K562 (cell line): ENCODE measurements around the gene ACCSL. TPM values are rescaled to one million over a fixed set of nuclear protein-coding genes. Genes with fewer than 3 reads are reported as not detected.

Source experiments
- ATAC-seq: fragments of 200-7000 bp; cut with Tn5 transposase; 3 replicates; pipeline ENCODE4 v1.9.1; 2020; ENCODE audit warnings: moderate library complexity
- BruUV-seq: library from RNA; stranded (reverse); fragments of 400-500 nt; replicated peaks from 2 replicates; lab custom pipeline; 2021; lab: Mats Ljungman, UMichigan
- CTCF ChIA-PET: fragments of 300-600 bp; formaldehyde crosslinking; extraction: SDS; loops from one replicate; lab custom pipeline; 2021; ENCODE audit warnings: low intra/inter-chr PET ratio; lab: Yijun Ruan, JAX
- POLR2A ChIA-PET: fragments of 300-600, 350-650 bp; sonication (Branson Sonifier 250); formaldehyde crosslinking; extraction: SDS; loops from one replicate; lab custom pipeline; 2021; ENCODE audit warnings: antibody characterized with exemption, inconsistent platforms; lab: Yijun Ruan, JAX
- DNase-seq, 4 experiments: peaks; one replicate each; pipeline versions ENCODE4 v3.0.0 to v3.0.0-alpha.2; 2011 to 2018; ENCODE audit warnings: low spot score in 3 of 4, mixed read lengths in 3 of 4; ENCODE audit errors: extremely low read depth in 1 of 4
- FAIRE-seq: peaks from 2 replicates; lab custom pipeline; 2011; peaks lifted over from hg19 to GRCh38; lab: Jason Lieb, UNC
- H2AFZ ChIP-seq: 2 replicates; pipeline ENCODE4 v1.6.0; 2011; ENCODE audit warnings: low read depth, low read length, control low read depth, inconsistent platforms
- H3K27ac ChIP-seq: fragments of 200-600 bp; 3 replicates; pipeline ENCODE4 v1.8.0; 2011; ENCODE audit warnings: low read depth, mild to moderate bottlenecking, control low read depth, inconsistent platforms, low read length, moderate library complexity, mixed read lengths; ENCODE audit errors: extremely low read depth
- H3K27me3 ChIP-seq, 2 experiments: fragments of 300-600 bp in 1 of 2; 2 replicates in 1 of 2; 3 replicates in 1 of 2; pipeline versions ENCODE4 v1.6.0 to v1.8.0; 2011; ENCODE audit warnings: inconsistent platforms in 2 of 2, low read length in 2 of 2, mild to moderate bottlenecking in 1 of 2, mixed read lengths in 1 of 2, moderate library complexity in 1 of 2; ENCODE audit not compliant: control insufficient read depth in 2 of 2, insufficient read depth in 2 of 2
- H3K36me3 ChIP-seq: fragments of 300-600 bp; 3 replicates; pipeline ENCODE4 v1.8.0; 2011; ENCODE audit warnings: mild to moderate bottlenecking, low read length, inconsistent platforms; ENCODE audit not compliant: control insufficient read depth, insufficient read depth
- H3K4me1 ChIP-seq, 2 experiments: fragments of 200-600 bp in 1 of 2; replicated peaks in 1 of 2; 2 replicates in 1 of 2; 3 replicates in 1 of 2; pipeline versions ENCODE4 v1.5.1 to v1.8.0; 2011; ENCODE audit warnings: inconsistent platforms in 2 of 2, low read length in 2 of 2, mild to moderate bottlenecking in 1 of 2, mixed read lengths in 1 of 2, moderate library complexity in 1 of 2; ENCODE audit not compliant: control insufficient read depth in 2 of 2, insufficient read depth in 2 of 2
- H3K4me2 ChIP-seq: 2 replicates; pipeline ENCODE4 v1.6.1; 2011; ENCODE audit warnings: low read length, control low read depth, inconsistent platforms, mixed read lengths; ENCODE audit not compliant: insufficient read depth
- H3K4me3 ChIP-seq: fragments of 200-600 bp; sonication (generic), shearing (Covaris generic); 2 replicates; pipeline ENCODE4 v1.5.1; 2016; ENCODE audit warnings: control low read depth, inconsistent platforms
- H3K79me2 ChIP-seq: fragments of 200-600 bp; 3 replicates; pipeline ENCODE4 v1.8.0; 2011; ENCODE audit warnings: low read length, inconsistent platforms; ENCODE audit not compliant: control insufficient read depth, insufficient read depth
- H3K9ac ChIP-seq, 2 experiments: 2 replicates each; pipeline versions ENCODE4 v1.6.0 to v1.6.1; 2011; ENCODE audit warnings: low read depth in 2 of 2, low read length in 2 of 2, control low read depth in 1 of 2, inconsistent platforms in 1 of 2, mild to moderate bottlenecking in 1 of 2, mixed read lengths in 1 of 2; ENCODE audit not compliant: insufficient read depth in 1 of 2
- H3K9me1 ChIP-seq: one replicate; pipeline ENCODE4 v1.6.0; 2011; ENCODE audit warnings: inconsistent platforms, mild to moderate bottlenecking, low read length, moderate library complexity; ENCODE audit not compliant: control insufficient read depth, insufficient read depth
- H3K9me3 ChIP-seq: replicated peaks from 2 replicates; pipeline ENCODE4 v1.5.1; 2011; ENCODE audit warnings: low read depth, low read length, inconsistent platforms; ENCODE audit not compliant: control insufficient read depth, insufficient read depth
- H4K20me1 ChIP-seq: replicated peaks from 2 replicates; pipeline ENCODE4 v1.6.1; 2011; ENCODE audit warnings: low read length, inconsistent platforms, mixed read lengths; ENCODE audit not compliant: control insufficient read depth, insufficient read depth
- CBX8 ChIP-seq: fragments of 200-600 bp; sonication (generic); IDR thresholded peaks from 2 replicates; pipeline ENCODE4 v1.6.1; 2012; ENCODE audit warnings: borderline replicate concordance, mixed run types, low read depth, mild to moderate bottlenecking, moderate library complexity, mixed read lengths, low read length, control low read depth, inconsistent platforms; ENCODE audit not compliant: poor library complexity, severe bottlenecking; ENCODE audit errors: extremely low read depth
- CHD4 ChIP-seq: fragments of 200-600 bp; sonication (generic); IDR thresholded peaks from 3 replicates; pipeline ENCODE4 v1.6.1; 2012; ENCODE audit warnings: low read depth, mild to moderate bottlenecking, mixed read lengths, low read length, inconsistent platforms; ENCODE audit not compliant: insufficient read depth, insufficient replicate concordance, poor library complexity, severe bottlenecking
- MAZ ChIP-seq, 2 experiments: fragments of 450-650 bp in 1 of 2; sonication (generic) in 1 of 2; formaldehyde crosslinking; IDR thresholded peaks in 1 of 2; conservative IDR thresholded peaks in 1 of 2; 2 replicates each; pipeline versions ENCODE4 v1.4.0 to v1.5.0; 2020; ENCODE audit warnings: mild to moderate bottlenecking in 1 of 2, missing genetic modification reagents in 1 of 2
- NFYB ChIP-seq: IDR thresholded peaks from 2 replicates; pipeline ENCODE4 v1.6.1; 2011; ENCODE audit warnings: mild to moderate bottlenecking, moderate library complexity; ENCODE audit not compliant: insufficient read length; ENCODE audit errors: extremely low read depth
- SRSF3 ChIP-seq: fragments of 200-400 bp; formaldehyde crosslinking; IDR thresholded peaks from 2 replicates; pipeline ENCODE4 v1.6.1; 2016; ENCODE audit warnings: mild to moderate bottlenecking, low read length, moderate library complexity; ENCODE audit not compliant: insufficient read depth
- ZC3H8 ChIP-seq: fragments of 450-650 bp; IDR thresholded peaks from 2 replicates; pipeline ENCODE4 v1.6.1; 2017
- WGBS: fragments of 100-300 bp; shearing (Covaris generic); methylation state at CpG from one replicate; pipeline ENCODE4 v1.1.6; 2016; ENCODE audit warnings: low coverage, mixed read lengths; ENCODE audit not compliant: insufficient coverage; ENCODE audit errors: missing lambda C conversion rate; 5-methylcytosine and 5-hydroxymethylcytosine counted together
- in situ Hi-C: fragments of 300-500 bp; cut with MboI; formaldehyde crosslinking; loops from 4 replicates; pipeline ENCODE4 v1.15.0; 2018; ENCODE audit warnings: inconsistent platforms, mixed read lengths
- intact Hi-C: fragments of 100-400 bp; cut with micrococcal nuclease; formaldehyde crosslinking; loops from 2 replicates; pipeline ENCODE4 v1.14.2; 2022
- polyA plus RNA-seq, 8 experiments: library from polyadenylated mRNA; depleted of rRNA in 4 of 8; stranded (reverse) in 5 of 8; unstranded in 3 of 8; fragments of >200 nt; fragmentation: Nextera tagmentation in 2 of 8; fragmentation: Illumina TruSeq in 1 of 8; extraction: Ambion mirVana in 2 of 8; extraction: Trizol in 1 of 8; gene quantifications; 2 replicates each; pipeline versions ENCODE4 v1.2.1 to v1.2.3, GENCODE V29; 2011 to 2014; ENCODE audit warnings: inconsistent platforms in 1 of 8, missing spikeins in 1 of 8
- total RNA-seq, 7 experiments: library from RNA; depleted of rRNA in 6 of 7; stranded (reverse); fragments of >200 nt in 6 of 7; fragmentation: Illumina TruSeq in 2 of 7; extraction: Trizol in 2 of 7; gene quantifications; 2 replicates each; pipeline versions ENCODE4 v1.2.1 to v1.2.3, GENCODE V29; 2011 to 2021; ENCODE audit warnings: low replicate concordance in 1 of 7
- TF ChIP-seq, protein P1 (sequence below): fragments of 250-450 bp; sonication (Bioruptor Pico); IDR thresholded peaks from 2 replicates; pipeline ENCODE4 v1.5.0; 2021

Gene ACCSL
- total and polyA plus RNA-seq, 9 of the 15 experiments (the other 6 are each of a cell fraction or from before 2014, with no cell fraction given): not detected

DNA sequence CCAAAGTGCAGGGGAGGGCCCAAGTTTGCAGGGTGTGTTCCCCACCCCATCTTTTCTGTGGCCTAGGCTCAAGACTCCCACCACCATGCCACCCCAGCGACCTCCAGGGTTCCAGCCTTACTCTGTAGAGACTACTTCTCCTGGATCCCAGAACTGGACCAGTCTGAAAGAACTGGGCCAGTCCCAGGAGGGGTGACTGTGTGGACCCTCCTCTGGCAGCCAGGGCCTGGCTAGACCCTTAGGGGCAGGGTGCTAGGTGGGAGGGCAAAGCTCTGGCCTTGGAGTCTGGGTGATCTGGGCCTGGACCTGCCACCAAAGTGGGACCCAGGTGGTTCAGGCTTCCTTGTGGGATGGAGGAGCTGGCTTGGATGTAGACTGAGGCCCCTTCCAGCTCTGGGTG, 41.8 kb upstream of the ACCSL start:
- Histone ChIP-seq H3K9me3 (no peaks in the 10 kb centered on the region), H2AFZ (no peak overlapping the region), H3K4me3 (no peak overlapping the region), H3K79me2 (no peaks in the 10 kb centered on the region), H3K4me2 (no peak overlapping the region), H3K27me3 (peaks cover 13 to 52% of the 10 kb centered on the region in 2 experiments), H4K20me1 (no peaks in the 10 kb centered on the region; the same call in 1 of the 2 replicates), H3K36me3 (no peaks in the 10 kb centered on the region), H3K4me1 (peaks cover 0 to 4% of the 10 kb centered on the region in 2 experiments; a peak in 1 of 5 replicates), H3K27ac (no peak overlapping the region), H3K9ac (no peak overlapping the region), H3K9me1 (peaks cover 3% of the 10 kb centered on the region)
- no peak for FAIRE-seq
- intact Hi-C loops: no loop called here
- BruUV-seq: no TSS peak
- no peak for ATAC-seq
- no peak for DNase-seq
- in situ Hi-C loops: no loop called here
- CTCF ChIA-PET: no interaction called here
- TF ChIP-seq CBX8: no peak
- no peak for TF ChIP-seq CHD4
- TF ChIP-seq ZC3H8: no peak
- 0% methylated on average over 1 of the region's 1 CpG for WGBS
- POLR2A ChIA-PET: interaction anchor here (0.8 to 1.0 kb wide), 3 partner anchors 11 to 25 kb away, joined by 3 to 5 read pairs (median 3); no protein-coding TSS in a partner anchor

DNA sequence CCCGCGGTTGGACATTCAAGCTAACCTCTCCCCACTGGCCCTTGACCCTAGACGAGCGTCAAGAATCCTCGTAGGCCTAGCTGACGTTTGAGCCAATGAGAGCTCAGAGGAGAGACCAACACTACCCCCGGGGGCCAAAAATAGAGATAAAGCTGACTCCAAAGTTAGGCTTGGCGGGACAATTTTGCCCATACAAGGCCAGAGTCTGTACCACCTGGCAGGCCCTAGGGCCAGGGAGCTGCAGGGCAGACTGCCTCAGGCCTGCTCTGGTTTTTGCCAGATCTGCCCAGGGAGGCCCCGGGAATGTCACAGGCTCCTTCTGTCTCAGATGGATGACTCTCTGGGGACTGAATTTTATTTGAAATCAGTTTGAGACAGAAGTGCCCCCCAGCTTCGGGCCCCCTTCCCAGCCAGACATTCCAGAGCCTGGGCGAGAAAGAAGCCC, 40.8 kb upstream of the ACCSL start:
- Histone ChIP-seq H3K36me3 (no peaks in the 10 kb centered on the region), H4K20me1 (no peaks in the 10 kb centered on the region; the same call in 1 of the 2 replicates), H3K4me2 (no peak overlapping the region), H2AFZ (no peak overlapping the region), H3K9me3 (no peaks in the 10 kb centered on the region), H3K9me1 (peaks cover 3% of the 10 kb centered on the region), H3K27ac (no peak overlapping the region), H3K9ac (no peak overlapping the region), H3K79me2 (no peaks in the 10 kb centered on the region), H3K4me3 (no peak overlapping the region), H3K27me3 (peaks cover 19 to 57% of the 10 kb centered on the region in 2 experiments), H3K4me1 (peaks cover 0 to 4% of the 10 kb centered on the region in 2 experiments; a peak in 3 of 5 replicates)
- POLR2A ChIA-PET: interaction anchor here (0.8 kb wide), 1 partner anchor 26 kb away, joined by 3 read pairs; no protein-coding TSS in a partner anchor
- ATAC-seq (no peak), DNase-seq (no peak), FAIRE-seq (no peak)
- TF ChIP-seq NFYB: peak; percentile 12
- TF ChIP-seq MAZ (CRISPR knock-in tag; conservative IDR thresholded peaks at IDR 0.05 in 1 of 2, IDR thresholded peaks at IDR 0.05 in 1 of 2): no peak
- TF ChIP-seq, protein P1, sequence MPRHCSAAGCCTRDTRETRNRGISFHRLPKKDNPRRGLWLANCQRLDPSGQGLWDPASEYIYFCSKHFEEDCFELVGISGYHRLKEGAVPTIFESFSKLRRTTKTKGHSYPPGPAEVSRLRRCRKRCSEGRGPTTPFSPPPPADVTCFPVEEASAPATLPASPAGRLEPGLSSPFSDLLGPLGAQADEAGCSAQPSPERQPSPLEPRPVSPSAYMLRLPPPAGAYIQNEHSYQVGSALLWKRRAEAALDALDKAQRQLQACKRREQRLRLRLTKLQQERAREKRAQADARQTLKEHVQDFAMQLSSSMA (CRISPR knock-in tag): no peak
- no peak for TF ChIP-seq SRSF3
- CTCF ChIA-PET: no interaction called here
- WGBS: 14% methylated on average over 11 of the region's 11 CpGs
- in situ Hi-C loops (no loop called here), intact Hi-C loops (no loop called here)
- no TSS peak for BruUV-seq
